ENCODE results near the gene CRB3.

GRCh38 chr19:6503407-6504201 is 39.5 kb downstream of the CRB3 start:
- TF ChIP-seq, protein P1, sequence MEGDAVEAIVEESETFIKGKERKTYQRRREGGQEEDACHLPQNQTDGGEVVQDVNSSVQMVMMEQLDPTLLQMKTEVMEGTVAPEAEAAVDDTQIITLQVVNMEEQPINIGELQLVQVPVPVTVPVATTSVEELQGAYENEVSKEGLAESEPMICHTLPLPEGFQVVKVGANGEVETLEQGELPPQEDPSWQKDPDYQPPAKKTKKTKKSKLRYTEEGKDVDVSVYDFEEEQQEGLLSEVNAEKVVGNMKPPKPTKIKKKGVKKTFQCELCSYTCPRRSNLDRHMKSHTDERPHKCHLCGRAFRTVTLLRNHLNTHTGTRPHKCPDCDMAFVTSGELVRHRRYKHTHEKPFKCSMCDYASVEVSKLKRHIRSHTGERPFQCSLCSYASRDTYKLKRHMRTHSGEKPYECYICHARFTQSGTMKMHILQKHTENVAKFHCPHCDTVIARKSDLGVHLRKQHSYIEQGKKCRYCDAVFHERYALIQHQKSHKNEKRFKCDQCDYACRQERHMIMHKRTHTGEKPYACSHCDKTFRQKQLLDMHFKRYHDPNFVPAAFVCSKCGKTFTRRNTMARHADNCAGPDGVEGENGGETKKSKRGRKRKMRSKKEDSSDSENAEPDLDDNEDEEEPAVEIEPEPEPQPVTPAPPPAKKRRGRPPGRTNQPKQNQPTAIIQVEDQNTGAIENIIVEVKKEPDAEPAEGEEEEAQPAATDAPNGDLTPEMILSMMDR (conservative IDR thresholded peaks at IDR 0.05; ENCODE audit: low read length): no peak
- no peak for TF ChIP-seq EZH2phosphoT487 (IDR thresholded peaks at IDR 0.05; ENCODE audit: borderline replicate concordance, low read depth, low read length)

All from OCI-LY7 (cell line).